CD14-positive monocyte (primary cell): ENCODE results near the gene CERS2. TPM values are rescaled to one million over a fixed set of nuclear protein-coding genes. Genes with fewer than 3 reads are reported as not detected.
A peak's percentile ranks its signal among the peaks of the same experiment; 100 is the strongest.

Experiments
- DNase-seq, 3 donors: peaks; one replicate each; pipeline ENCODE4 v3.0.0-alpha.2; 2011 to 2022
- H2AFZ ChIP-seq: 2 replicates; pipeline ENCODE4 v1.6.0; 2012; ENCODE audit warnings: mild to moderate bottlenecking, low read depth, low read length, inconsistent platforms; ENCODE audit not compliant: insufficient read depth, poor library complexity, severe bottlenecking
- H3K27ac ChIP-seq, 2 donors: 1 replicate in 1 of 2; 2 replicates in 1 of 2; pipeline ENCODE4 v1.5.1; 2012 to 2013; ENCODE audit warnings: low read length in 2 of 2, control low read depth in 1 of 2, inconsistent platforms in 1 of 2, low read depth in 1 of 2, mild to moderate bottlenecking in 1 of 2
- H3K27me3 ChIP-seq, 2 donors: one replicate each; pipeline versions ENCODE4 v1.6.0 to v1.6.1; 2011 to 2013; ENCODE audit warnings: low read length in 2 of 2; ENCODE audit not compliant: control insufficient read depth in 2 of 2, insufficient read depth in 2 of 2
- H3K36me3 ChIP-seq, 2 donors: replicated peaks in 1 of 2; 1 replicate in 1 of 2; 2 replicates in 1 of 2; pipeline versions ENCODE4 v1.5.1 to v1.6.1; 2012 to 2013; ENCODE audit warnings: low read length in 2 of 2, control low read depth in 1 of 2, inconsistent platforms in 1 of 2, mild to moderate bottlenecking in 1 of 2; ENCODE audit not compliant: insufficient read depth in 2 of 2, control insufficient read depth in 1 of 2
- H3K4me1 ChIP-seq, 2 donors: 1 replicate in 1 of 2; 2 replicates in 1 of 2; pipeline versions ENCODE4 v1.5.1 to v1.6.1; 2012 to 2013; ENCODE audit warnings: low read length in 2 of 2, control low read depth in 1 of 2, inconsistent platforms in 1 of 2, mild to moderate bottlenecking in 1 of 2, moderate library complexity in 1 of 2; ENCODE audit not compliant: insufficient read depth in 2 of 2, control insufficient read depth in 1 of 2
- H3K4me2 ChIP-seq: replicated peaks from 2 replicates; pipeline ENCODE3; 2012; ENCODE audit warnings: low read length, moderate library complexity, mild to moderate bottlenecking; ENCODE audit not compliant: poor library complexity, severe bottlenecking; ENCODE audit errors: extremely low read depth
- H3K4me3 ChIP-seq, 3 experiments: fragments of 200-600 bp in 1 of 3; sonication (generic) in 1 of 3; replicated peaks in 1 of 3; 1 replicate in 2 of 3; 2 replicates in 1 of 3; pipeline ENCODE4 v1.5.1; 2011 to 2013; ENCODE audit warnings: low read length in 3 of 3, mild to moderate bottlenecking in 3 of 3, control low read depth in 2 of 3, low read depth in 2 of 3, inconsistent platforms in 1 of 3, moderate library complexity in 1 of 3
- H3K79me2 ChIP-seq: 2 replicates; pipeline ENCODE4 v1.6.0; 2012; ENCODE audit warnings: mild to moderate bottlenecking, control low read depth, inconsistent platforms, low read length, moderate library complexity; ENCODE audit not compliant: insufficient read depth
- H3K9ac ChIP-seq: 2 replicates; pipeline ENCODE4 v1.6.0; 2017; ENCODE audit warnings: low read length, mild to moderate bottlenecking; ENCODE audit not compliant: insufficient read depth, poor library complexity, severe bottlenecking
- H3K9me3 ChIP-seq, 2 donors: replicated peaks in 1 of 2; 1 replicate in 1 of 2; 2 replicates in 1 of 2; pipeline versions ENCODE4 v1.5.1 to v1.6.1; 2012 to 2013; ENCODE audit warnings: low read length in 2 of 2, control low read depth in 1 of 2; ENCODE audit not compliant: control insufficient read depth in 1 of 2, insufficient read depth in 1 of 2
- H4K20me1 ChIP-seq: 2 replicates; pipeline ENCODE4 v1.6.0; 2012; ENCODE audit warnings: mild to moderate bottlenecking, low read length, control low read depth, moderate library complexity; ENCODE audit not compliant: insufficient read depth
- H3K27ac Mint-ChIP-seq, 7 donors: one replicate each; pipeline ENCODE4 v1.8.0; 2020; ENCODE audit warnings: mild to moderate bottlenecking in 7 of 7, mixed read lengths in 7 of 7, moderate library complexity in 6 of 7, inconsistent platforms in 2 of 7
- H3K27me3 Mint-ChIP-seq, 3 donors: one replicate each; pipeline ENCODE4 v1.8.0; 2021 to 2022; ENCODE audit warnings: low read depth in 3 of 3, mild to moderate bottlenecking in 3 of 3, mixed read lengths in 3 of 3, moderate library complexity in 3 of 3, inconsistent platforms in 1 of 3
- H3K36me3 Mint-ChIP-seq, 2 donors: one replicate each; pipeline ENCODE4 v1.8.0; 2020; ENCODE audit warnings: mixed read lengths in 2 of 2, inconsistent platforms in 1 of 2, mild to moderate bottlenecking in 1 of 2
- H3K4me1 Mint-ChIP-seq: one replicate; pipeline ENCODE4 v1.8.0; 2020; ENCODE audit warnings: mild to moderate bottlenecking, mixed read lengths
- H3K4me3 Mint-ChIP-seq, 2 donors: one replicate each; pipeline ENCODE4 v1.8.0; 2020; ENCODE audit warnings: mild to moderate bottlenecking in 2 of 2, mixed read lengths in 2 of 2, moderate library complexity in 1 of 2
- H3K9me3 Mint-ChIP-seq, 7 donors: one replicate each; pipeline ENCODE4 v1.8.0; 2020 to 2022; ENCODE audit warnings: mixed read lengths in 7 of 7, mild to moderate bottlenecking in 6 of 7, moderate library complexity in 6 of 7, inconsistent platforms in 2 of 7
- WGBS: methylation state at CpG from one replicate; pipeline ENCODE4 v1.1.5; 2013; ENCODE audit warnings: missing lambda C conversion rate; ENCODE audit not compliant: insufficient coverage; 5-methylcytosine and 5-hydroxymethylcytosine counted together
- intact Hi-C, 2 donors: fragments of 100-400 bp; cut with micrococcal nuclease; formaldehyde crosslinking; loops; one replicate each; pipeline versions ENCODE4 v1.15.0 to v1.15.1; 2023
- polyA plus RNA-seq, 3 donors: library from polyadenylated mRNA; depleted of rRNA in 1 of 3; unstranded in 2 of 3; stranded (reverse) in 1 of 3; fragments of 300-500 nt in 2 of 3; fragments of >200 nt in 1 of 3; fragmentation: Illumina TruSeq in 2 of 3; gene quantifications; 1 replicate in 2 of 3; 2 replicates in 1 of 3; pipeline ENCODE4 v1.2.3, GENCODE V29; 2012 to 2021
- TF ChIP-seq, protein P1 (sequence below): fragments of 200-600 bp; IDR thresholded peaks from one replicate; pipeline ENCODE4 v1.8.0; 2022; ENCODE audit warnings: antibody characterized with exemption, mild to moderate bottlenecking

The CERS2 gene
- polyA plus RNA-seq, 3 donors = 152 to 224 (median 200) TPM

DNA sequence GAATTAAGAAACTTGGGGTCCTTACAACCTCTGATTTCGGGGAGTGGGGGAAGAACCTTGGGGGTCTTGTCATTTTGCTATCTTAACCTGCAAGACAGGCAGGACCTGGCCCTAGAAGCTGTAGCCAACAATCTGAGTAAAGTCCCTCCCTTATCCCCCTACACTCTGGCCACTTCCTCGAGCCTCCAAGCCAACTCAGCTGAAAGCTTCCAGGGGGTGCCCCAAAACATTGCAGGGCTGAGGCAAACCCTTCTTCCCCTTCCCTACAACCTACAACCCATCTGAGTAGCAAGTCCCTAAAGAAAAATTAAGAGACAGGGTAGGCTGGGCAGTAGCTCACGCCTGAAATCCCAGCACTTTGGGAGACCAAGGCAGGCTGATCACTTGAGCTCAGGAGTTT is 5.0 kb downstream of the CERS2 start:
- Mint-ChIP-seq H3K9me3 (no peaks in the 10 kb centered on the region), H3K27ac (peak overlapping the region in 4 of 7 donors; percentile 49 to 81 (median 72)), H3K4me3 (no peak overlapping the region), H3K4me1 (peaks cover 43% of the 10 kb centered on the region), H3K36me3 (peaks cover 42 to 51% of the 10 kb centered on the region in 2 donors), H3K27me3 (no peaks in the 10 kb centered on the region)
- Histone ChIP-seq H3K9me3 (no peaks in the 10 kb centered on the region), H3K4me1 (peaks cover 35 to 44% of the 10 kb centered on the region in 2 donors), H3K27me3 (no peaks in the 10 kb centered on the region), H3K79me2 (peaks cover 76% of the 10 kb centered on the region), H2AFZ (no peak overlapping the region), H3K27ac (no peak overlapping the region), H3K4me3 (no peak overlapping the region), H3K4me2 (no peak overlapping the region), H3K36me3 (peaks cover 44 to 48% of the 10 kb centered on the region in 2 donors), H3K9ac (no peak overlapping the region), H4K20me1 (peaks cover 90% of the 10 kb centered on the region)
- no peak for DNase-seq
- 61% methylated on average over 2 of the region's 3 CpGs for WGBS
- intact Hi-C loops = loop anchor here (5.0 to 10.0 kb wide), 3 partner anchors 38 to 205 kb away; partner anchors contain the start of genes CTSS (in 1 of the 2), MINDY1 (in 1 of the 2), PRUNE1 (in 1 of the 2) and SETDB1 (in 1 of the 2)
- TF ChIP-seq, protein P1, sequence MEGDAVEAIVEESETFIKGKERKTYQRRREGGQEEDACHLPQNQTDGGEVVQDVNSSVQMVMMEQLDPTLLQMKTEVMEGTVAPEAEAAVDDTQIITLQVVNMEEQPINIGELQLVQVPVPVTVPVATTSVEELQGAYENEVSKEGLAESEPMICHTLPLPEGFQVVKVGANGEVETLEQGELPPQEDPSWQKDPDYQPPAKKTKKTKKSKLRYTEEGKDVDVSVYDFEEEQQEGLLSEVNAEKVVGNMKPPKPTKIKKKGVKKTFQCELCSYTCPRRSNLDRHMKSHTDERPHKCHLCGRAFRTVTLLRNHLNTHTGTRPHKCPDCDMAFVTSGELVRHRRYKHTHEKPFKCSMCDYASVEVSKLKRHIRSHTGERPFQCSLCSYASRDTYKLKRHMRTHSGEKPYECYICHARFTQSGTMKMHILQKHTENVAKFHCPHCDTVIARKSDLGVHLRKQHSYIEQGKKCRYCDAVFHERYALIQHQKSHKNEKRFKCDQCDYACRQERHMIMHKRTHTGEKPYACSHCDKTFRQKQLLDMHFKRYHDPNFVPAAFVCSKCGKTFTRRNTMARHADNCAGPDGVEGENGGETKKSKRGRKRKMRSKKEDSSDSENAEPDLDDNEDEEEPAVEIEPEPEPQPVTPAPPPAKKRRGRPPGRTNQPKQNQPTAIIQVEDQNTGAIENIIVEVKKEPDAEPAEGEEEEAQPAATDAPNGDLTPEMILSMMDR = no peak

DNA sequence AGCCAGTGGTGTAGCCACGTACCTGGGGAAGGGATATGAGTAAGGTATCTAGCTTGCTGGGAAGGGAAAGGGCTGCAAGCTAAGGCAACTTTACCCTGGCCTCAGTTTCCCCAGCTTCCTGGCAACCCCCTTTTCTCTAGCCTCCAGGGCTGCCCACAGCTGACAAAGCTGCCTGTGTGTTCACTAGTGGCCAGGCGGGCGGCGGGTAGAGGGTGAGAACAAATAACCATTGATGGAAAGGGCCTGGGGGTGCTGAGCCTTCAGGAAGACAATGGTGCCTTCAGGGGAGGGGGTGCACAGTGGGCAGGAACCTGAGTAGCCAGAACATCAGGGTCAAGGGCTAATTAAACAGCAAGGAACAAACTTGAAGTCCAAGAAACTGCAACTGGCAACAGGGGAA is 6.1 kb downstream of the CERS2 start:
- 93% methylated on average over 2 of the region's 4 CpGs for WGBS
- Histone ChIP-seq H4K20me1 (peaks cover 98% of the 10 kb centered on the region), H2AFZ (no peak overlapping the region), H3K27ac (peak overlapping the region in 1 of 2 donors; percentile 26), H3K4me2 (no peak overlapping the region), H3K4me1 (peaks cover 32 to 41% of the 10 kb centered on the region in 2 donors), H3K9ac (no peak overlapping the region), H3K79me2 (peaks cover 69% of the 10 kb centered on the region), H3K36me3 (peaks cover 56 to 59% of the 10 kb centered on the region in 2 donors), H3K4me3 (no peak overlapping the region), H3K9me3 (no peaks in the 10 kb centered on the region), H3K27me3 (no peaks in the 10 kb centered on the region)
- Mint-ChIP-seq H3K9me3 (no peaks in the 10 kb centered on the region), H3K4me3 (no peak overlapping the region), H3K27ac (peak overlapping the region in 1 of 7 donors; percentile 37), H3K4me1 (peaks cover 40% of the 10 kb centered on the region), H3K27me3 (no peaks in the 10 kb centered on the region), H3K36me3 (peaks cover 53 to 62% of the 10 kb centered on the region in 2 donors)
- intact Hi-C loops = no loop called here
- DNase-seq = no peak
- TF ChIP-seq, protein P1 = no peak
